Thyroid gland (tissue), 4 donors: Measurements from ENCODE around the gene FNDC10. TPM values are rescaled to one million over a fixed set of nuclear protein-coding genes. Genes with fewer than 3 reads are reported as not detected.

ENCODE experiments used
- DNase-seq, 2 donors: peaks; one replicate each; pipeline ENCODE4 v3.0.0-alpha.2; 2019
- H3K27ac ChIP-seq, 3 donors: fragments of 200-600 bp; sonication (generic); 1 replicate in 2 of 3; 2 replicates in 1 of 3; pipeline ENCODE4 v1.5.1; 2016 to 2019; ENCODE audit warnings: mild to moderate bottlenecking in 1 of 3, moderate library complexity in 1 of 3
- H3K27me3 ChIP-seq: fragments of 200-600 bp; sonication (generic); one replicate; pipeline ENCODE4 v1.5.1; 2019
- H3K36me3 ChIP-seq, 2 donors: fragments of 200-600 bp; sonication (generic); one replicate each; pipeline ENCODE4 v1.5.1; 2016 to 2019
- H3K4me1 ChIP-seq, 2 donors: fragments of 200-600 bp; sonication (generic); one replicate each; pipeline ENCODE4 v1.5.1; 2017 to 2019
- H3K4me3 ChIP-seq, 3 donors: fragments of 200-600 bp; sonication (generic); replicated peaks in 1 of 3; 1 replicate in 2 of 3; 2 replicates in 1 of 3; pipeline ENCODE4 v1.5.1; 2016; ENCODE audit warnings: mild to moderate bottlenecking in 1 of 3
- H3K9me3 ChIP-seq: fragments of 200-600 bp; sonication (generic); one replicate; pipeline ENCODE4 v1.5.1; 2017
- CTCF ChIP-seq, 6 experiments: fragments of 200-600 bp in 3 of 6; fragments of 450-650 bp in 3 of 6; sonication (generic) in 3 of 6; IDR thresholded peaks; one replicate each; pipeline ENCODE4 v1.5.1; 2016 to 2019; ENCODE audit warnings: antibody characterized with exemption in 6 of 6, mild to moderate bottlenecking in 2 of 6, inconsistent platforms in 1 of 6, moderate library complexity in 1 of 6
- POLR2A ChIP-seq, 2 donors: fragments of 450-650 bp; IDR thresholded peaks; one replicate each; pipeline ENCODE4 v1.6.1; 2017; ENCODE audit warnings: antibody characterized with exemption in 2 of 2, mild to moderate bottlenecking in 2 of 2, moderate library complexity in 1 of 2
- WGBS, 2 donors: methylation state at CpG; one replicate each; pipeline ENCODE4 v1.1.5; 2017; 5-methylcytosine and 5-hydroxymethylcytosine counted together
- intact Hi-C: fragments of 100-400 bp; cut with DNase I; formaldehyde crosslinking; loops from one replicate; pipeline ENCODE4 v1.15.1; 2023
- total RNA-seq, 4 donors: library from RNA; depleted of rRNA; stranded (reverse); fragments of >200 nt; gene quantifications; one replicate each; pipeline ENCODE4 v1.2.3, GENCODE V29; 2016

Gene FNDC10
- total RNA-seq, 4 donors from 2014 or later = 1.0 to 9.9 (median 5.3) TPM

GRCh38 chr1:1623181-1623630, 23.3 kb upstream of the FNDC10 start:
- 95 to 97% methylated on average over 17 to 22 of the region's 33 CpGs for WGBS, 2 donors

GRCh38 chr1:1622788-1623094, 22.8 kb upstream of the FNDC10 start:
- WGBS, 2 donors = 95 to 97% methylated on average over 17 of the region's 17 CpGs
- peaks cover under 1 to 9% of the 10 kb centered on the region in 2 donors for H3K36me3 ChIP-seq
- no peak for TF ChIP-seq POLR2A (IDR thresholded peaks at IDR 0.05)
- TF ChIP-seq CTCF (IDR thresholded peaks at IDR 0.05) = no peak

More at GRCh38 chr1:1623181-1623630, 23.3 kb upstream of the FNDC10 start:
- no peaks in the 10 kb centered on the region for H3K9me3 ChIP-seq
- peaks cover 5 to 9% of the 10 kb centered on the region in 2 donors for H3K36me3 ChIP-seq
- no peak for DNase-seq
- H3K27me3 ChIP-seq = no peaks in the 10 kb centered on the region
- intact Hi-C loops = no loop called here
- H3K27ac ChIP-seq = no peak overlapping the region
- no peaks in the 10 kb centered on the region for H3K4me1 ChIP-seq
- no peak overlapping the region for H3K4me3 ChIP-seq
- no peak for TF ChIP-seq CTCF (IDR thresholded peaks at IDR 0.05)
- no peak for TF ChIP-seq POLR2A (IDR thresholded peaks at IDR 0.05)

GRCh38 chr1:1622010-1622787, 22.3 kb upstream of the FNDC10 start:
- peaks cover 0 to 12% of the 10 kb centered on the region in 2 donors for H3K36me3 ChIP-seq
- no peak overlapping the region for H3K27ac ChIP-seq
- WGBS, 2 donors = 77 to 86% methylated on average over 9 to 17 of the region's 21 CpGs
- no peak overlapping the region for H3K4me3 ChIP-seq
- H3K27me3 ChIP-seq = no peaks in the 10 kb centered on the region
- H3K4me1 ChIP-seq = no peaks in the 10 kb centered on the region
- TF ChIP-seq POLR2A (IDR thresholded peaks at IDR 0.05) (no peak), CTCF (IDR thresholded peaks at IDR 0.05) (no peak)
- no peak for DNase-seq
- H3K9me3 ChIP-seq = no peaks in the 10 kb centered on the region
- intact Hi-C loops = no loop called here

More at GRCh38 chr1:1622788-1623094, 22.8 kb upstream of the FNDC10 start:
- DNase-seq = no peak
- Histone ChIP-seq H3K4me3 (no peak overlapping the region), H3K4me1 (no peaks in the 10 kb centered on the region), H3K27ac (no peak overlapping the region), H3K9me3 (no peaks in the 10 kb centered on the region), H3K27me3 (no peaks in the 10 kb centered on the region)
- intact Hi-C loops = no loop called here

GRCh38 chr1:1621173-1622009, 21.5 kb upstream of the FNDC10 start:
- peaks cover 6 to 8% of the 10 kb centered on the region in 2 donors for H3K4me1 ChIP-seq
- no peak overlapping the region for H3K27ac ChIP-seq
- intact Hi-C loops = no loop called here
- no peak for DNase-seq
- H3K4me3 ChIP-seq = no peak overlapping the region
- peaks cover 0 to 10% of the 10 kb centered on the region in 2 donors for H3K36me3 ChIP-seq
- no peak for TF ChIP-seq POLR2A (IDR thresholded peaks at IDR 0.05)
- no peak for TF ChIP-seq CTCF (IDR thresholded peaks at IDR 0.05)
- H3K9me3 ChIP-seq = no peaks in the 10 kb centered on the region
- 81 to 92% methylated on average over 18 to 23 of the region's 31 CpGs for WGBS, 2 donors
- no peaks in the 10 kb centered on the region for H3K27me3 ChIP-seq
